Endothelial cell of umbilical vein (primary cell): ENCODE data around the gene CNKSR2. TPM values are rescaled to one million over a fixed set of nuclear protein-coding genes. Genes with fewer than 3 reads are reported as not detected.

ENCODE experiments used
- BruUV-seq: library from RNA; stranded (reverse); fragments of 400-500 nt; replicated peaks from 2 replicates; lab custom pipeline; 2021; lab: Mats Ljungman, UMichigan
- CTCF ChIA-PET: fragments of 300-600, 350-600 bp; sonication (Branson Sonifier 250); formaldehyde crosslinking; loops from one replicate; lab custom pipeline; 2021; ENCODE audit warnings: antibody characterized with exemption, inconsistent platforms; lab: Charles Lee
- POLR2A ChIA-PET: fragments of 300-600, 350-600 bp; sonication (Branson Sonifier 250); formaldehyde crosslinking; loops from one replicate; lab custom pipeline; 2021; ENCODE audit warnings: antibody characterized with exemption, inconsistent platforms; lab: Charles Lee
- DNase-seq: peaks from one replicate; pipeline ENCODE4 v3.0.0-alpha.2; 2011; ENCODE audit warnings: low read depth, low spot score
- FAIRE-seq: peaks from 2 replicates; lab custom pipeline; 2011; peaks lifted over from hg19 to GRCh38; lab: Jason Lieb, UNC
- H2AFZ ChIP-seq: 2 replicates; pipeline ENCODE4 v1.6.0; 2012; ENCODE audit warnings: low read depth, low read length, control low read depth, inconsistent platforms
- H3K27ac ChIP-seq: 2 replicates; pipeline ENCODE4 v1.5.1; 2011; ENCODE audit warnings: low read depth, mild to moderate bottlenecking, control low read depth, low read length, moderate library complexity; ENCODE audit not compliant: insufficient read depth
- H3K27me3 ChIP-seq, 2 experiments: 2 replicates each; pipeline versions ENCODE4 v1.6.0 to v1.6.1; 2011; ENCODE audit warnings: low read length in 2 of 2, mixed read lengths in 1 of 2; ENCODE audit not compliant: control insufficient read depth in 2 of 2, insufficient read depth in 2 of 2
- H3K36me3 ChIP-seq, 2 experiments: 2 replicates in 1 of 2; 3 replicates in 1 of 2; pipeline ENCODE4 v1.5.1; 2011; ENCODE audit warnings: low read length in 2 of 2, mild to moderate bottlenecking in 1 of 2, moderate library complexity in 1 of 2; ENCODE audit not compliant: control insufficient read depth in 2 of 2, insufficient read depth in 2 of 2; ENCODE audit errors: extremely low read depth in 1 of 2
- H3K4me1 ChIP-seq: 3 replicates; pipeline ENCODE4 v1.5.1; 2011; ENCODE audit warnings: mild to moderate bottlenecking, low read length; ENCODE audit not compliant: control insufficient read depth, insufficient read depth; ENCODE audit errors: extremely low read depth
- H3K4me2 ChIP-seq: 2 replicates; pipeline ENCODE4 v1.6.1; 2011; ENCODE audit warnings: low read length, control low read depth, mixed read lengths; ENCODE audit not compliant: insufficient read depth
- H3K4me3 ChIP-seq, 3 experiments: fragments of 200-600 bp in 1 of 3; sonication (generic), shearing (Covaris generic) in 1 of 3; replicated peaks in 1 of 3; 2 replicates each; pipeline ENCODE4 v1.5.1; 2011 to 2016; ENCODE audit warnings: control low read depth in 3 of 3, low read length in 3 of 3, mild to moderate bottlenecking in 2 of 3, inconsistent platforms in 1 of 3, low read depth in 1 of 3, moderate library complexity in 1 of 3; ENCODE audit not compliant: insufficient read depth in 1 of 3
- H3K79me2 ChIP-seq: 2 replicates; pipeline ENCODE4 v1.6.0; 2012; ENCODE audit warnings: low read length, inconsistent platforms; ENCODE audit not compliant: control insufficient read depth, insufficient read depth
- H3K9ac ChIP-seq: replicated peaks from 2 replicates; pipeline ENCODE3; 2011; ENCODE audit warnings: low read length, control low read depth; ENCODE audit not compliant: insufficient read depth; ENCODE audit errors: extremely low read depth
- H3K9me1 ChIP-seq: replicated peaks from 3 replicates; pipeline ENCODE4 v1.6.0; 2011; ENCODE audit warnings: mild to moderate bottlenecking, low read length; ENCODE audit not compliant: control insufficient read depth, insufficient read depth; ENCODE audit errors: extremely low read depth
- H3K9me3 ChIP-seq: replicated peaks from 2 replicates; pipeline ENCODE4 v1.5.1; 2012; ENCODE audit warnings: low read length, inconsistent platforms; ENCODE audit not compliant: control insufficient read depth, insufficient read depth
- H4K20me1 ChIP-seq: replicated peaks from 2 replicates; pipeline ENCODE3; 2011; ENCODE audit warnings: mild to moderate bottlenecking, low read length; ENCODE audit not compliant: control insufficient read depth, insufficient read depth; ENCODE audit errors: extremely low read depth
- CTCF ChIP-seq, 2 donors: IDR thresholded peaks; 1 replicate in 1 of 2; 2 replicates in 1 of 2; pipeline ENCODE4 v1.5.1; 2011; ENCODE audit warnings: low read length in 2 of 2, mild to moderate bottlenecking in 2 of 2, moderate library complexity in 2 of 2, control low read depth in 1 of 2, inconsistent platforms in 1 of 2, low read depth in 1 of 2; ENCODE audit not compliant: insufficient read depth in 1 of 2; ENCODE audit errors: extremely low read depth in 1 of 2
- EZH2 ChIP-seq: IDR thresholded peaks from 2 replicates; pipeline ENCODE4 v1.6.1; 2012; ENCODE audit warnings: borderline replicate concordance, low read depth, mild to moderate bottlenecking, moderate library complexity, low read length, inconsistent platforms; ENCODE audit not compliant: severe bottlenecking
- FOS ChIP-seq: IDR thresholded peaks from 2 replicates; pipeline ENCODE4 v1.6.1; 2011; ENCODE audit warnings: mild to moderate bottlenecking, low read length, moderate library complexity, borderline replicate concordance; ENCODE audit not compliant: insufficient read depth
- GATA2 ChIP-seq: IDR thresholded peaks from 2 replicates; pipeline ENCODE4 v1.7.0; 2011; ENCODE audit warnings: low read depth, mild to moderate bottlenecking, moderate library complexity, mixed read lengths, low read length; ENCODE audit not compliant: insufficient read length, insufficient read depth
- MAX ChIP-seq: IDR thresholded peaks from 2 replicates; pipeline ENCODE4 v1.6.1; 2011; ENCODE audit not compliant: insufficient read depth, insufficient read length
- MYC ChIP-seq: IDR thresholded peaks from one replicate; pipeline ENCODE4 v1.6.1; 2011; ENCODE audit warnings: mild to moderate bottlenecking, low read depth, low read length
- POLR2A ChIP-seq: IDR thresholded peaks from 2 replicates; pipeline ENCODE4 v1.6.1; 2012; ENCODE audit warnings: low read depth, mild to moderate bottlenecking, control low read depth, low read length
- POLR2AphosphoS5 ChIP-seq: IDR thresholded peaks from 2 replicates; pipeline ENCODE4 v1.6.1; 2012; ENCODE audit warnings: low read depth, mild to moderate bottlenecking, control low read depth, low read length, moderate library complexity; ENCODE audit not compliant: insufficient read depth
- dilution Hi-C: fragments of 300-500 bp; cut with MboI; formaldehyde crosslinking; loops from one replicate; pipeline ENCODE4 v1.15.0; 2019; ENCODE audit warnings: low sequenced_read_pairs; ENCODE audit not compliant: extremely low pct_ligation_motif_present
- intact Hi-C: fragments of 100-400 bp; cut with micrococcal nuclease; formaldehyde crosslinking; loops from one replicate; pipeline ENCODE4 v1.10.0; 2022
- polyA plus RNA-seq, 4 experiments: library from polyadenylated mRNA; depleted of rRNA in 3 of 4; stranded (reverse) in 3 of 4; unstranded in 1 of 4; fragments of >200 nt; gene quantifications; 2 replicates each; pipeline versions ENCODE4 v1.2.1 to v1.2.3, GENCODE V29; 2011 to 2012; ENCODE audit warnings: missing spikeins in 1 of 4
- total RNA-seq: library from RNA; stranded (reverse); gene quantifications from 2 replicates; pipeline ENCODE4 v1.2.3, GENCODE V29; 2021

Gene CNKSR2
- total and polyA plus RNA-seq, 2 donors (not counting 3 experiments of a cell fraction or from before 2014, with no cell fraction given) = 0.13 TPM; not detected in 1

GRCh38 chrX:21658746-21659145, 284.5 kb downstream of the CNKSR2 start:
- ChIA-PET POLR2A (no interaction called here), CTCF (no interaction called here)
- FAIRE-seq (no peak), DNase-seq (no peak)
- H3K36me3 ChIP-seq = no peaks in the 10 kb centered on the region
- BruUV-seq = no TSS peak
- H3K4me2 ChIP-seq = no peak overlapping the region
- H3K27ac ChIP-seq = no peak overlapping the region
- TF ChIP-seq FOS = no peak
- TF ChIP-seq GATA2 = no peak
- TF ChIP-seq MYC = no peak
- TF ChIP-seq CTCF (IDR thresholded peaks at IDR 0.05; ENCODE audit: extremely low read depth in 1 of 2, insufficient read depth in 1 of 2, low read depth in 1 of 2, low read length in 2 of 2) = no peak
- TF ChIP-seq EZH2 = no peak
- no peak for TF ChIP-seq MAX
- no peak for TF ChIP-seq POLR2AphosphoS5
- TF ChIP-seq POLR2A = no peak
- dilution Hi-C loops (no loop called here), intact Hi-C loops (no loop called here)
- H3K79me2 ChIP-seq = no peaks in the 10 kb centered on the region
- H3K9me1 ChIP-seq = no peaks in the 10 kb centered on the region
- H2AFZ ChIP-seq = no peak overlapping the region
- H3K9me3 ChIP-seq = no peaks in the 10 kb centered on the region
- no peak overlapping the region for H3K4me3 ChIP-seq
- no peak overlapping the region for H3K9ac ChIP-seq
- H3K4me1 ChIP-seq = no peaks in the 10 kb centered on the region
- no peaks in the 10 kb centered on the region for H4K20me1 ChIP-seq
- peaks cover 12 to 18% of the 10 kb centered on the region in 2 experiments for H3K27me3 ChIP-seq
